Endothelial cell of umbilical vein (primary cell): ENCODE results near the gene CALN1. TPM values are rescaled to one million over a fixed set of nuclear protein-coding genes. Genes with fewer than 3 reads are reported as not detected.

ENCODE experiments used
- BruUV-seq: library from RNA; stranded (reverse); fragments of 400-500 nt; replicated peaks from 2 replicates; lab custom pipeline; 2021; lab: Mats Ljungman, UMichigan
- CTCF ChIA-PET: fragments of 300-600, 350-600 bp; sonication (Branson Sonifier 250); formaldehyde crosslinking; loops from one replicate; lab custom pipeline; 2021; ENCODE audit warnings: antibody characterized with exemption, inconsistent platforms; lab: Charles Lee
- POLR2A ChIA-PET: fragments of 300-600, 350-600 bp; sonication (Branson Sonifier 250); formaldehyde crosslinking; loops from one replicate; lab custom pipeline; 2021; ENCODE audit warnings: antibody characterized with exemption, inconsistent platforms; lab: Charles Lee
- DNase-seq: peaks from one replicate; pipeline ENCODE4 v3.0.0-alpha.2; 2011; ENCODE audit warnings: low read depth, low spot score
- FAIRE-seq: peaks from 2 replicates; lab custom pipeline; 2011; peaks lifted over from hg19 to GRCh38; lab: Jason Lieb, UNC
- H2AFZ ChIP-seq: 2 replicates; pipeline ENCODE4 v1.6.0; 2012; ENCODE audit warnings: low read depth, low read length, control low read depth, inconsistent platforms
- H3K27ac ChIP-seq: 2 replicates; pipeline ENCODE4 v1.5.1; 2011; ENCODE audit warnings: low read depth, mild to moderate bottlenecking, control low read depth, low read length, moderate library complexity; ENCODE audit not compliant: insufficient read depth
- H3K27me3 ChIP-seq, 2 experiments: 2 replicates each; pipeline versions ENCODE4 v1.6.0 to v1.6.1; 2011; ENCODE audit warnings: low read length in 2 of 2, mixed read lengths in 1 of 2; ENCODE audit not compliant: control insufficient read depth in 2 of 2, insufficient read depth in 2 of 2
- H3K36me3 ChIP-seq, 2 experiments: 2 replicates in 1 of 2; 3 replicates in 1 of 2; pipeline ENCODE4 v1.5.1; 2011; ENCODE audit warnings: low read length in 2 of 2, mild to moderate bottlenecking in 1 of 2, moderate library complexity in 1 of 2; ENCODE audit not compliant: control insufficient read depth in 2 of 2, insufficient read depth in 2 of 2; ENCODE audit errors: extremely low read depth in 1 of 2
- H3K4me1 ChIP-seq: 3 replicates; pipeline ENCODE4 v1.5.1; 2011; ENCODE audit warnings: mild to moderate bottlenecking, low read length; ENCODE audit not compliant: control insufficient read depth, insufficient read depth; ENCODE audit errors: extremely low read depth
- H3K4me2 ChIP-seq: 2 replicates; pipeline ENCODE4 v1.6.1; 2011; ENCODE audit warnings: low read length, control low read depth, mixed read lengths; ENCODE audit not compliant: insufficient read depth
- H3K4me3 ChIP-seq, 3 experiments: fragments of 200-600 bp in 1 of 3; sonication (generic), shearing (Covaris generic) in 1 of 3; replicated peaks in 1 of 3; 2 replicates each; pipeline ENCODE4 v1.5.1; 2011 to 2016; ENCODE audit warnings: control low read depth in 3 of 3, low read length in 3 of 3, mild to moderate bottlenecking in 2 of 3, inconsistent platforms in 1 of 3, low read depth in 1 of 3, moderate library complexity in 1 of 3; ENCODE audit not compliant: insufficient read depth in 1 of 3
- H3K79me2 ChIP-seq: 2 replicates; pipeline ENCODE4 v1.6.0; 2012; ENCODE audit warnings: low read length, inconsistent platforms; ENCODE audit not compliant: control insufficient read depth, insufficient read depth
- H3K9ac ChIP-seq: replicated peaks from 2 replicates; pipeline ENCODE3; 2011; ENCODE audit warnings: low read length, control low read depth; ENCODE audit not compliant: insufficient read depth; ENCODE audit errors: extremely low read depth
- H3K9me1 ChIP-seq: replicated peaks from 3 replicates; pipeline ENCODE4 v1.6.0; 2011; ENCODE audit warnings: mild to moderate bottlenecking, low read length; ENCODE audit not compliant: control insufficient read depth, insufficient read depth; ENCODE audit errors: extremely low read depth
- H3K9me3 ChIP-seq: replicated peaks from 2 replicates; pipeline ENCODE4 v1.5.1; 2012; ENCODE audit warnings: low read length, inconsistent platforms; ENCODE audit not compliant: control insufficient read depth, insufficient read depth
- H4K20me1 ChIP-seq: replicated peaks from 2 replicates; pipeline ENCODE3; 2011; ENCODE audit warnings: mild to moderate bottlenecking, low read length; ENCODE audit not compliant: control insufficient read depth, insufficient read depth; ENCODE audit errors: extremely low read depth
- EZH2 ChIP-seq: IDR thresholded peaks from 2 replicates; pipeline ENCODE4 v1.6.1; 2012; ENCODE audit warnings: borderline replicate concordance, low read depth, mild to moderate bottlenecking, moderate library complexity, low read length, inconsistent platforms; ENCODE audit not compliant: severe bottlenecking
- FOS ChIP-seq: IDR thresholded peaks from 2 replicates; pipeline ENCODE4 v1.6.1; 2011; ENCODE audit warnings: mild to moderate bottlenecking, low read length, moderate library complexity, borderline replicate concordance; ENCODE audit not compliant: insufficient read depth
- GATA2 ChIP-seq: IDR thresholded peaks from 2 replicates; pipeline ENCODE4 v1.7.0; 2011; ENCODE audit warnings: low read depth, mild to moderate bottlenecking, moderate library complexity, mixed read lengths, low read length; ENCODE audit not compliant: insufficient read length, insufficient read depth
- JUN ChIP-seq: IDR thresholded peaks from 2 replicates; pipeline ENCODE4 v1.6.1; 2011; ENCODE audit warnings: borderline replicate concordance, low read depth; ENCODE audit not compliant: insufficient read length, insufficient read depth
- MAX ChIP-seq: IDR thresholded peaks from 2 replicates; pipeline ENCODE4 v1.6.1; 2011; ENCODE audit not compliant: insufficient read depth, insufficient read length
- MYC ChIP-seq: IDR thresholded peaks from one replicate; pipeline ENCODE4 v1.6.1; 2011; ENCODE audit warnings: mild to moderate bottlenecking, low read depth, low read length
- POLR2A ChIP-seq: IDR thresholded peaks from 2 replicates; pipeline ENCODE4 v1.6.1; 2012; ENCODE audit warnings: low read depth, mild to moderate bottlenecking, control low read depth, low read length
- POLR2AphosphoS5 ChIP-seq: IDR thresholded peaks from 2 replicates; pipeline ENCODE4 v1.6.1; 2012; ENCODE audit warnings: low read depth, mild to moderate bottlenecking, control low read depth, low read length, moderate library complexity; ENCODE audit not compliant: insufficient read depth
- dilution Hi-C: fragments of 300-500 bp; cut with MboI; formaldehyde crosslinking; loops from one replicate; pipeline ENCODE4 v1.15.0; 2019; ENCODE audit warnings: low sequenced_read_pairs; ENCODE audit not compliant: extremely low pct_ligation_motif_present
- intact Hi-C: fragments of 100-400 bp; cut with micrococcal nuclease; formaldehyde crosslinking; loops from one replicate; pipeline ENCODE4 v1.10.0; 2022
- polyA plus RNA-seq, 4 experiments: library from polyadenylated mRNA; depleted of rRNA in 3 of 4; stranded (reverse) in 3 of 4; unstranded in 1 of 4; fragments of >200 nt; gene quantifications; 2 replicates each; pipeline versions ENCODE4 v1.2.1 to v1.2.3, GENCODE V29; 2011 to 2012; ENCODE audit warnings: missing spikeins in 1 of 4
- total RNA-seq: library from RNA; stranded (reverse); gene quantifications from 2 replicates; pipeline ENCODE4 v1.2.3, GENCODE V29; 2021
- TF ChIP-seq, protein P1 (sequence below), 2 donors: IDR thresholded peaks; 1 replicate in 1 of 2; 2 replicates in 1 of 2; pipeline ENCODE4 v1.5.1; 2011; ENCODE audit warnings: low read length in 2 of 2, mild to moderate bottlenecking in 2 of 2, moderate library complexity in 2 of 2, control low read depth in 1 of 2, inconsistent platforms in 1 of 2, low read depth in 1 of 2; ENCODE audit not compliant: insufficient read depth in 1 of 2; ENCODE audit errors: extremely low read depth in 1 of 2

The CALN1 gene
- total and polyA plus RNA-seq, 2 donors (not counting 3 experiments of a cell fraction or from before 2014, with no cell fraction given) = not detected

- Histone ChIP-seq H3K4me2 (no peak overlapping the region), H3K9me1 (no peaks in the 10 kb centered on the region), H3K4me1 (no peaks in the 10 kb centered on the region), H4K20me1 (no peaks in the 10 kb centered on the region), H3K9ac (no peak overlapping the region), H3K27ac (no peak overlapping the region), H3K79me2 (no peaks in the 10 kb centered on the region), H2AFZ (no peak overlapping the region), H3K9me3 (peaks cover 2% of the 10 kb centered on the region), H3K36me3 (no peaks in the 10 kb centered on the region), H3K4me3 (no peak overlapping the region), H3K27me3 (no peaks in the 10 kb centered on the region)
- DNase-seq (no peak), FAIRE-seq (no peak)
- dilution Hi-C loops (no loop called here), intact Hi-C loops (no loop called here)
- ChIA-PET POLR2A (no interaction called here), CTCF (interaction anchor here (0.7 kb wide), 1 partner anchor 87 kb away, joined by 3 read pairs; no protein-coding TSS in a partner anchor)
- TF ChIP-seq POLR2A (no peak), JUN (no peak), MAX (no peak), POLR2AphosphoS5 (no peak), EZH2 (no peak), MYC (no peak), FOS (no peak), GATA2 (no peak)
- TF ChIP-seq, protein P1, sequence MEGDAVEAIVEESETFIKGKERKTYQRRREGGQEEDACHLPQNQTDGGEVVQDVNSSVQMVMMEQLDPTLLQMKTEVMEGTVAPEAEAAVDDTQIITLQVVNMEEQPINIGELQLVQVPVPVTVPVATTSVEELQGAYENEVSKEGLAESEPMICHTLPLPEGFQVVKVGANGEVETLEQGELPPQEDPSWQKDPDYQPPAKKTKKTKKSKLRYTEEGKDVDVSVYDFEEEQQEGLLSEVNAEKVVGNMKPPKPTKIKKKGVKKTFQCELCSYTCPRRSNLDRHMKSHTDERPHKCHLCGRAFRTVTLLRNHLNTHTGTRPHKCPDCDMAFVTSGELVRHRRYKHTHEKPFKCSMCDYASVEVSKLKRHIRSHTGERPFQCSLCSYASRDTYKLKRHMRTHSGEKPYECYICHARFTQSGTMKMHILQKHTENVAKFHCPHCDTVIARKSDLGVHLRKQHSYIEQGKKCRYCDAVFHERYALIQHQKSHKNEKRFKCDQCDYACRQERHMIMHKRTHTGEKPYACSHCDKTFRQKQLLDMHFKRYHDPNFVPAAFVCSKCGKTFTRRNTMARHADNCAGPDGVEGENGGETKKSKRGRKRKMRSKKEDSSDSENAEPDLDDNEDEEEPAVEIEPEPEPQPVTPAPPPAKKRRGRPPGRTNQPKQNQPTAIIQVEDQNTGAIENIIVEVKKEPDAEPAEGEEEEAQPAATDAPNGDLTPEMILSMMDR (IDR thresholded peaks at IDR 0.05; ENCODE audit: extremely low read depth in 1 of 2, insufficient read depth in 1 of 2, low read depth in 1 of 2, low read length in 2 of 2) = no peak
- BruUV-seq = no TSS peak
Measured at GRCh38 chr7:72035266-72035665, 376.9 kb downstream of the CALN1 start.
